A204.1 (cell line): Measurements from ENCODE around the gene SCAP.

Experiments
- FAIRE-seq: peaks from 2 replicates; lab custom pipeline; 2012; peaks lifted over from hg19 to GRCh38; lab: Jason Lieb, UNC

The SCAP gene

DNA sequence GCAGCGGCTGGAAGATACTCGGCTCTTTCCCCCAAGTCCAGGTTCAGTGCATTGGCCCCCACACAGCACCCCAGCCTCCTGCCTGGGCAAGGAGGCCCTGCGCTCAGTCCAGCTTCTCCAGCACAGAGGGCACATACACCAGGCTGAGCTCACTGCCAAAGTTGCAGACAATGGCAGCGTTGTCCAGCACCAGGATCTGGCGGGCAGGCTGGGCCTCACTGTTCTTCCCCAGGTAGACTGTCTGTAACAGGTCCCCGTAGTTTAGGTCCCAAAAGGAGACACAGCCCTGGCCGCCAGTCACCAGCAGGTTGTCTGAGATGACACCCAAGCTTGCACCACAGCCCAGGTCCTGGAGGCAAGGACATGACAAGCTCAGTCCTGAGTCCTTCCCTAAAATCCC, 62.0 kb downstream of the SCAP start:
- FAIRE-seq = no peak

- FAIRE-seq = no peak
These were observed 62.8 kb downstream of the SCAP start for GRCh38 chr3:47412842-47413520.

DNA sequence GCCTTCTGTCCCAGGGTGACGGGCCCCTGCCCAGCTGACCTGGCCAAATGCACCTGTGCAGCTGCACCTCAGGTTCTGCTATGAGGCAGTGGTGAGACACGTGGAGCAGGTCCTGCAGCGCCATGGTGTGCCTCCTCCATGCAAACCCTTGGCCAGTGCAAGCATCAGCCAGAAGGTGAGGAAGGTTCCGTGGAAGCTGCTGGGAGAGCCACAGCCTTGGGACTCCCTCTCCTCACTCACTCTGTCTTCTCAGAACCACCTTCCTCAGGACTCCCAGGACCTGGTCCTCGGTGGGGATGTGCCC, 63.3 kb downstream of the SCAP start:
- no peak for FAIRE-seq

- FAIRE-seq = no peak
These were observed 63.9 kb downstream of the SCAP start for GRCh38 chr3:47411696-47412452.

DNA sequence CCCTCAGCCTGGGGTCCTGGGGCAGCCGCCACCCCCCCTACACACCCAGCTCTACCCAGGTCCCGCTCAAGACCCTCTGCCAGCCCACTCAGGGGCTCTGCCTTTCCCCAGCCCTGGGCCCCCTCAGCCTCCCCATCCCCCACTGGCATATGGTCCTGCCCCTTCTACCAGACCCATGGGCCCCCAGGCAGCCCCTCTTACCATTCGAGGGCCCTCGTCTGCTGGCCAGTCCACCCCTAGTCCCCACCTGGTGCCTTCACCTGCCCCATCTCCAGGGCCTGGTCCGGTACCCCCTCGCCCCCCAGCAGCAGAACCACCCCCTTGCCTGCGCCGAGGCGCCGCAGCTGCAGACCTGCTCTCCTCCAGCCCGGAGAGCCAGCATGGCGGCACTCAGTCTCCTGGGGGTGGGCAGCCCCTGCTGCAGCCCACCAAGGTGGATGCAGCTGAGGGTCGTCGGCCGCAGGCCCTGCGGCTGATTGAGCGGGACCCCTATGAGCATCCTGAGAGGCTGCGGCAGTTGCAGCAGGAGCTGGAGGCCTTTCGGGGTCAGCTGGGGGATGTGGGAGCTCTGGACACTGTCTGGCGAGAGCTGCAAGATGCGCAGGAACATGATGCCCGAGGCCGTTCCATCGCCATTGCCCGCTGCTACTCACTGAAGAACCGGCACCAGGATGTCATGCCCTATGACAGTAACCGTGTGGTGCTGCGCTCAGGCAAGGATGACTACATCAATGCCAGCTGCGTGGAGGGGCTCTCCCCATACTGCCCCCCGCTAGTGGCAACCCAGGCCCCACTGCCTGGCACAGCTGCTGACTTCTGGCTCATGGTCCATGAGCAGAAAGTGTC, 64.7 kb downstream of the SCAP start:
- no peak for FAIRE-seq

GRCh38 chr3:47410417-47410720, 65.4 kb downstream of the SCAP start:
- no peak for FAIRE-seq

DNA sequence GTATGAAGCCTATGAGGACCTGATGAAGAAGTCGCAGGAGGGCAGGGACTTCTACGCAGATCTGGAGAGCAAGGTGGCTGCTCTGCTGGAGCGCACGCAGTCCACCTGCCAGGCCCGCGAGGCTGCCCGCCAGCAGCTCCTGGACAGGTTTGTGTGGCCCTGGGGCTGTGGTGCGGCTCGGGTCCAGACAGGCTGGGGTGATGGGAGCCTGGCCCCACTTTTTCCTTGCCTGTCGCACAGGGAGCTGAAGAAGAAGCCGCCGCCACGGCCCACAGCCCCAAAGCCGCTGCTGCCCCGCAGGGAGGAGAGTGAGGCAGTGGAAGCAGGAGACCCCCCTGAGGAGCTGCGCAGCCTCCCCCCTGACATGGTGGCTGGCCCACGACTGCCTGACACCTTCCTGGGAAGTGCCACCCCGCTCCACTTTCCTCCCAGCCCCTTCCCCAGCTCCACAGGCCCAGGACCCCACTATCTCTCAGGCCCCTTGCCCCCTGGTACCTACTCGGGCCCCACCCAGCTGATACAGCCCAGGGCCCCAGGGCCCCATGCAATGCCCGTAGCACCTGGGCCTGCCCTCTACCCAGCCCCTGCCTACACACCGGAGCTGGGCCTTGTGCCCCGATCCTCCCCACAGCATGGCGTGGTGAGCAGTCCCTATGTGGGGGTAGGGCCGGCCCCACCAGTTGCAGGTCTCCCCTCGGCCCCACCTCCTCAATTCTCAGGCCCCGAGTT, 65.9 kb downstream of the SCAP start:
- no peak for FAIRE-seq

DNA sequence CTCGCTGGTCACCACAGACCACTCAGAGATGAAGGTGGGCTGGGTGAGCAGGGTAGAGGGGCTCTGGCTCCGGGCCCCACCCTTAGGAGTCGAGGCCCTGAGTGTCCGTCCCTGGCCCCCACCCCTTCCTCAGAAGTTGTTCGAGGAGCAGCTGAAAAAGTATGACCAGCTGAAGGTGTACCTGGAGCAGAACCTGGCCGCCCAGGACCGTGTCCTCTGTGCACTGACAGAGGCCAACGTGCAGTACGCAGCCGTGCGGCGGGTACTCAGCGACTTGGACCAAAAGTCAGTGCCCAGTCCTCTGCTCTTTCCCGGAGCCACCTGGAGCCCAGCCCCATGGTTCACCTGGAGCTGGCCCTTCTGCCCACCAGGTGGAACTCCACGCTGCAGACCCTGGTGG, 66.5 kb downstream of the SCAP start:
- no peak for FAIRE-seq

GRCh38 chr3:47408839-47409229, 66.9 kb downstream of the SCAP start:
- no peak for FAIRE-seq

- no peak for FAIRE-seq
These were observed 67.6 kb downstream of the SCAP start for GRCh38 chr3:47407896-47408838.

DNA sequence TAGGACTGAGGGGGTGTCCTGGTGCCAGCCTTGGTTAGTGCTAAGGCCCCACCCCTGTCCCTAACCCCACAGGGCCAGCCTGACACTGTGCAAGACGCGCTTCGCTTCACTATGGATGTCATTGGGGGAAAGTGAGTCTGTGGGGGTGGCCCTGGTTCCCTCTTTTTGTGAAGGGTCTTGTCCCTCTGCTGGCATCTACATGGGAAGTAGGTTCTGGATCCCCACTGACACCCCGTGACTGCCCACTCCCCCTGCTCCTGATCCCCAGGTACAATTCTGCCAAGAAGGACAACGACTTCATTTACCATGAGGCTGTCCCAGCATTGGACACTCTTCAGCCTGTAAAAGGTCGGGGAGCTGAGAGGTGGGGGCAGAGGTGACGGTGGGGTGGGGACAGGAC, 68.5 kb downstream of the SCAP start:
- FAIRE-seq = no peak

- FAIRE-seq = no peak
These were observed 69.0 kb downstream of the SCAP start for GRCh38 chr3:47406762-47407149.

GRCh38 chr3:47405820-47406761, 69.7 kb downstream of the SCAP start:
- no peak for FAIRE-seq

- no peak for FAIRE-seq
These were observed 70.6 kb downstream of the SCAP start for GRCh38 chr3:47404955-47405790.

GRCh38 chr3:47404431-47404876, 71.3 kb downstream of the SCAP start:
- FAIRE-seq = no peak

DNA sequence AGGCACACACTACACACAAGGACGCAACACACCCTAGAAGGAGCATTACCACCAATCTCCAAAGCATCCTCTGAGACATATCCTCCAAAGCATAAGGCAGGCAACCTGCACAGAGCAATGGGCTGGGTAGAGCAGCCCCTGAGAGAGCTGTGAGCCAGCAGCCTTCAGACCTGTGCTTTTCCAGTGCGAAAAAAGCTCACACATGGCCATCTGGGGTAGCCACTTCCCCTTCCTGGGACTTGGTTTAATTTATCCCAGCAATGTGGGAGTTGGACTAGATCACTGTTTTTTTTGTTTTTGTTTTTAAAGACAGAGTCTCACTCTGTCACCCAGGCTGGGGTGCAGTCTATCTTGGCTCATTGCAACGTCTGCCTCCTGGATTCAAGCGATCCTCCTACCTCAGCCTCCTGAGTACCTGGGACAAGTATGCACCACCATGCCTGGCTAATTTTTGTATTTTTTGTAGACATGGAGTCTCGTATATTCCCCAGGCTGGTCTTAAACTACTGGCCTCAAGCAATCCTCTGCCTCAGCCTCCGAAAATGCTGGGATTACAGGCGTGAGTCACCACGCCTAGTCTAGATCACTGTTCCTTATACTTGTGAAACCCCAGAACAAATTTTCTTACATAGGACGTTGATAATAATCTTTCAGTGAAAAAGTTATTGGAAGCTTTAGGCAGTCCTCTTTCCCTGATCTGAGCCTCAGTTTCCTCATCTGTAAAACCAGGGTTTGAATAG, 76.0 kb downstream of the SCAP start:
- no peak for FAIRE-seq

- no peak for FAIRE-seq
These were observed 76.7 kb downstream of the SCAP start for GRCh38 chr3:47399016-47399415.

- FAIRE-seq = no peak
These were observed 77.5 kb downstream of the SCAP start for GRCh38 chr3:47398228-47398627.

DNA sequence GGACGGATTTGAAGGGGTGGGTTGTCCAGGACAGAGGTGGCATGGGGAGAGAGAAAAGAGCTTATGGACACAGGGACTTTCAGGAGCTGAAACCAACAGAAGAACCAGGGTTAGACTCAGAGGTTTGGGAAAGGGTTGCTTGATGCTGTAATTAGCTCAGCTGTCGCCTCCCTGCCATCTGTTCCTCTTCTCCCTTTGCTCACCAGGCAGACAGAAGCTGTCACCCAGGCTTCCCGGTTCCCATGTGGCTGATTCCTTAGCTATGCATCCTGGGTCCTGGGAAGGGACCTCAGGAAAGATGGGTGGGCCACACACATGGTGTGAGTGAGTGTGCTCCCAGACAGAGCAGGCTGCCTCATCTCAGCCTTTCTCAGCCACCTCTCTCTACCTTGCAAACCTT, 80.9 kb downstream of the SCAP start:
- no peak for FAIRE-seq
